Small intestine (tissue), 7 donors: ENCODE results near the gene CAMTA2. TPM values are rescaled to one million over a fixed set of nuclear protein-coding genes. Genes with fewer than 3 reads are reported as not detected.

ENCODE experiments used
- DNase-seq, 2 donors: peaks; one replicate each; pipeline versions ENCODE4 v3.0.0 to v3.0.0-alpha.2; 2013
- FAIRE-seq: peaks from 2 replicates; lab custom pipeline; 2012; peaks lifted over from hg19 to GRCh38; lab: Jason Lieb, UNC
- H3K27ac ChIP-seq, 3 donors: one replicate each; pipeline ENCODE4 v1.5.1; 2013; ENCODE audit warnings: low read length in 2 of 3, mild to moderate bottlenecking in 2 of 3, control low read depth in 1 of 3, inconsistent platforms in 1 of 3, low read depth in 1 of 3, moderate library complexity in 1 of 3
- H3K27me3 ChIP-seq, 3 donors: one replicate each; pipeline ENCODE4 v1.6.1; 2013; ENCODE audit warnings: low read length in 3 of 3, inconsistent platforms in 1 of 3; ENCODE audit not compliant: control insufficient read depth in 3 of 3, insufficient read depth in 3 of 3
- H3K36me3 ChIP-seq, 3 donors: one replicate each; pipeline ENCODE4 v1.6.1; 2013; ENCODE audit warnings: low read length in 3 of 3, inconsistent platforms in 1 of 3, low read depth in 1 of 3, mild to moderate bottlenecking in 1 of 3, moderate library complexity in 1 of 3; ENCODE audit not compliant: control insufficient read depth in 3 of 3, insufficient read depth in 2 of 3
- H3K4me1 ChIP-seq, 3 donors: one replicate each; pipeline ENCODE4 v1.6.1; 2013; ENCODE audit warnings: low read length in 2 of 3, inconsistent platforms in 1 of 3, low read depth in 1 of 3, mild to moderate bottlenecking in 1 of 3, moderate library complexity in 1 of 3; ENCODE audit not compliant: control insufficient read depth in 3 of 3, insufficient read depth in 2 of 3
- H3K4me3 ChIP-seq, 3 donors: one replicate each; pipeline ENCODE4 v1.5.1; 2013; ENCODE audit warnings: low read length in 3 of 3, control low read depth in 1 of 3, inconsistent platforms in 1 of 3, low read depth in 1 of 3, mild to moderate bottlenecking in 1 of 3, moderate library complexity in 1 of 3
- H3K9me3 ChIP-seq, 2 donors: one replicate each; pipeline ENCODE4 v1.6.1; 2013; ENCODE audit warnings: low read depth in 1 of 2, low read length in 1 of 2; ENCODE audit not compliant: control insufficient read depth in 2 of 2, insufficient read depth in 1 of 2
- WGBS, 3 donors: extraction: QIAGEN DNeasy Blood & Tissue Kit; methylation state at CpG; one replicate each; pipeline ENCODE4 v1.1.7; 2013; 5-methylcytosine and 5-hydroxymethylcytosine counted together
- polyA plus RNA-seq, 4 donors: library from polyadenylated mRNA; stranded (reverse) in 3 of 4; unstranded in 1 of 4; fragments of 200-250 nt in 3 of 4; fragments of 120-200 nt in 1 of 4; gene quantifications; one replicate each; pipeline versions ENCODE4 v1.2.1 to v1.2.3, GENCODE V29; 2013
- donor health status: healthy with polysubstance abuse.
- donor health status: control.
- donor health status: control.
- donor health status: Bipolar disorder and iron deficiency.
- donor health status: healthy.

The CAMTA2 gene
- polyA plus RNA-seq, 4 donors, result 34.1 to 93.7 (median 58.6) TPM

GRCh38 chr17:4998732-4999429 lies 11.4 kb upstream of the CAMTA2 start:
- FAIRE-seq (no peak), DNase-seq (peak; percentile 87)
- Histone ChIP-seq H3K9me3 (no peaks in the 10 kb centered on the region), H3K4me3 (peak overlapping the region; percentile 97 to 98 (median 98)), H3K27ac (peak overlapping the region; percentile 84 to 88 (median 86)), H3K4me1 (peaks cover 0 to 26% (median 13%) of the 10 kb centered on the region in 3 donors), H3K27me3 (no peaks in the 10 kb centered on the region), H3K36me3 (peaks cover 17 to 54% (median 19%) of the 10 kb centered on the region in 3 donors)
- 12 to 17% (median 16%) methylated on average over 13 to 14 of the region's 14 CpGs for WGBS, 3 donors

- Histone ChIP-seq H3K4me1 (peaks cover 0 to 26% (median 13%) of the 10 kb centered on the region in 3 donors), H3K4me3 (peak overlapping the region; percentile 97 to 98 (median 98)), H3K27me3 (no peaks in the 10 kb centered on the region), H3K9me3 (no peaks in the 10 kb centered on the region), H3K27ac (peak overlapping the region; percentile 84 to 88 (median 86)), H3K36me3 (peaks cover 11 to 47% (median 14%) of the 10 kb centered on the region in 3 donors)
- no peak for FAIRE-seq
- peak in 1 of 2 donors; percentile 56 for DNase-seq
- WGBS, 3 donors, result 0 to 1% (median 0%) methylated on average over 46 to 55 of the region's 55 CpGs
Measured at GRCh38 chr17:4998027-4998731, 10.7 kb upstream of the CAMTA2 start.

GRCh38 chr17:4997302-4998026 lies 10.0 kb upstream of the CAMTA2 start, which contains the start of the genes INCA1 and KIF1C:
Gene INCA1 (minus strand): TSS chr17:4997522. CDS start chr17:4994437, 3,085 bp downstream.
Gene KIF1C (plus strand): TSS chr17:4997950. CDS start chr17:5000247, 2,297 bp downstream.
- H3K36me3 ChIP-seq, result peaks cover 6 to 40% (median 11%) of the 10 kb centered on the region in 3 donors
- DNase-seq (peak; percentile 92 to 97), FAIRE-seq (no peak)
- peak within 1 kb of the TSS; percentile 84 to 93 (median 89) for H3K27ac ChIP-seq
- peaks cover 0 to 26% (median 13%) of the 10 kb centered on the region in 3 donors for H3K4me1 ChIP-seq
- WGBS, 3 donors, result 0 to 1% (median 0%) methylated on average over 54 to 93 of the region's 93 CpGs
- H3K27me3 ChIP-seq, result no peaks in the 10 kb centered on the region
- H3K9me3 ChIP-seq, result no peaks in the 10 kb centered on the region
- H3K4me3 ChIP-seq, result peak within 1 kb of the TSS; percentile 97 to 98 (median 98)

GRCh38 chr17:4994081-4994595 lies 6.7 kb upstream of the CAMTA2 start:
- Histone ChIP-seq H3K27ac (no peak overlapping the region), H3K4me1 (peaks cover 0 to 10% (median 2%) of the 10 kb centered on the region in 3 donors), H3K27me3 (no peaks in the 10 kb centered on the region), H3K4me3 (no peak overlapping the region), H3K36me3 (peaks cover 0 to 10% (median 0%) of the 10 kb centered on the region in 3 donors), H3K9me3 (no peaks in the 10 kb centered on the region)
- FAIRE-seq (no peak), DNase-seq (no peak)
- WGBS, 3 donors, result 83 to 85% (median 84%) methylated on average over 6 of the region's 6 CpGs

GRCh38 chr17:4987767-4988567 lies 492 bp upstream of the CAMTA2 start:
- Histone ChIP-seq H3K9me3 (no peaks in the 10 kb centered on the region), H3K36me3 (peaks cover 0 to 12% (median 0%) of the 10 kb centered on the region in 3 donors), H3K4me3 (peak overlapping the region; percentile 81 to 86 (median 84)), H3K4me1 (peaks cover 5 to 27% (median 16%) of the 10 kb centered on the region in 3 donors), H3K27ac (peak overlapping the region; percentile 86 to 91 (median 90)), H3K27me3 (no peaks in the 10 kb centered on the region)
- WGBS, 3 donors, result 4 to 12% (median 9%) methylated on average over 29 to 30 of the region's 30 CpGs
- FAIRE-seq (no peak), DNase-seq (no peak)

GRCh38 chr17:4986403-4986802 lies 1.1 kb downstream of the CAMTA2 start:
- Histone ChIP-seq H3K27ac (peak overlapping the region; percentile 86 to 91 (median 90)), H3K4me3 (peak overlapping the region in 2 of 3 donors; percentile 84 to 86), H3K36me3 (peaks cover 0 to 27% (median 3%) of the 10 kb centered on the region in 3 donors), H3K4me1 (peaks cover 5 to 27% (median 16%) of the 10 kb centered on the region in 3 donors), H3K9me3 (no peaks in the 10 kb centered on the region), H3K27me3 (no peaks in the 10 kb centered on the region)
- FAIRE-seq, result no peak
- 23 to 38% (median 26%) methylated on average over 5 of the region's 5 CpGs for WGBS, 3 donors
- DNase-seq, result peak in 1 of 2 donors; percentile 57

GRCh38 chr17:4982305-4982704 lies 5.2 kb downstream of the CAMTA2 start:
- 65 to 79% (median 73%) methylated on average over 5 of the region's 5 CpGs for WGBS, 3 donors
- Histone ChIP-seq H3K4me1 (peaks cover 3 to 25% (median 4%) of the 10 kb centered on the region in 3 donors), H3K9me3 (no peaks in the 10 kb centered on the region), H3K36me3 (peaks cover 0 to 55% (median 24%) of the 10 kb centered on the region in 3 donors), H3K4me3 (no peak overlapping the region), H3K27ac (no peak overlapping the region), H3K27me3 (no peaks in the 10 kb centered on the region)
- DNase-seq (no peak), FAIRE-seq (no peak)
